GM23338 (cell line): Measurements from ENCODE around the gene PTCHD4. TPM values are rescaled to one million over a fixed set of nuclear protein-coding genes. Genes with fewer than 3 reads are reported as not detected.

ENCODE experiments used
- ATAC-seq: fragments of 200-7000 bp; cut with Tn5 transposase; 3 replicates; pipeline ENCODE4 v1.9.1; 2020
- DNase-seq: peaks from one replicate; pipeline ENCODE4 v3.0.0-alpha.2; 2015; ENCODE audit warnings: low spot score
- H2AFZ ChIP-seq: fragments of 200-600 bp; sonication (generic); 2 replicates; pipeline ENCODE4 v1.8.0; 2016; ENCODE audit warnings: antibody characterized with exemption, mild to moderate bottlenecking, moderate library complexity
- H3F3A ChIP-seq: fragments of 200-600 bp; sonication (generic); replicated peaks from 2 replicates; pipeline ENCODE4 v1.8.0; 2017; ENCODE audit warnings: antibody characterized with exemption, mixed run types, low read depth
- H3K27ac ChIP-seq: fragments of 200-600 bp; sonication (generic); 2 replicates; pipeline ENCODE4 v1.6.1; 2016; ENCODE audit warnings: low read depth
- H3K27me3 ChIP-seq: fragments of 200-600 bp; sonication (generic); 2 replicates; pipeline ENCODE4 v1.8.0; 2016; ENCODE audit warnings: mild to moderate bottlenecking, mixed run types, moderate library complexity; ENCODE audit not compliant: insufficient read depth
- H3K36me3 ChIP-seq: fragments of 200-600 bp; sonication (generic); 2 replicates; pipeline ENCODE4 v1.8.0; 2016; ENCODE audit warnings: mild to moderate bottlenecking; ENCODE audit not compliant: insufficient read depth
- H3K4me1 ChIP-seq: fragments of 200-600 bp; sonication (generic); 2 replicates; pipeline ENCODE4 v1.8.0; 2016; ENCODE audit warnings: mild to moderate bottlenecking, moderate library complexity; ENCODE audit not compliant: insufficient read depth
- H3K4me2 ChIP-seq: fragments of 200-600 bp; sonication (generic); 2 replicates; pipeline ENCODE4 v1.7.1; 2017; ENCODE audit warnings: mixed run types
- H3K4me3 ChIP-seq: fragments of 200-600 bp; sonication (generic); 2 replicates; pipeline ENCODE4 v1.6.1; 2016; ENCODE audit warnings: mixed run types
- H3K79me2 ChIP-seq: fragments of 200-600 bp; sonication (generic); replicated peaks from 2 replicates; pipeline ENCODE4 v1.8.0; 2017; ENCODE audit warnings: mild to moderate bottlenecking; ENCODE audit not compliant: insufficient read depth
- H3K9me2 ChIP-seq: fragments of 200-600 bp; sonication (generic); 2 replicates; pipeline ENCODE4 v1.8.0; 2017; ENCODE audit not compliant: insufficient read depth
- H4K20me1 ChIP-seq: fragments of 200-600 bp; sonication (generic); replicated peaks from 2 replicates; pipeline ENCODE4 v1.8.0; 2017; ENCODE audit warnings: mild to moderate bottlenecking; ENCODE audit not compliant: insufficient read depth
- H3K27ac Mint-ChIP-seq: 2 replicates; pipeline ENCODE4 v1.8.0; 2020; ENCODE audit warnings: inconsistent platforms, mild to moderate bottlenecking, moderate library complexity, mixed read lengths
- H3K27me3 Mint-ChIP-seq: 3 replicates; pipeline ENCODE4 v1.8.0; 2022; ENCODE audit warnings: low read depth, mild to moderate bottlenecking, moderate library complexity, mixed read lengths, inconsistent platforms; ENCODE audit not compliant: insufficient read depth, poor library complexity
- H3K36me3 Mint-ChIP-seq: 3 replicates; pipeline ENCODE4 v1.8.0; 2021; ENCODE audit warnings: low read depth, mild to moderate bottlenecking, inconsistent platforms, moderate library complexity, mixed read lengths
- H3K4me1 Mint-ChIP-seq: 3 replicates; pipeline ENCODE4 v1.8.0; 2020; ENCODE audit warnings: mild to moderate bottlenecking, inconsistent platforms, mixed read lengths
- H3K4me3 Mint-ChIP-seq: 3 replicates; pipeline ENCODE4 v1.8.0; 2021; ENCODE audit warnings: moderate library complexity, mild to moderate bottlenecking, inconsistent platforms, mixed read lengths
- H3K9me3 Mint-ChIP-seq: 3 replicates; pipeline ENCODE4 v1.8.0; 2020; ENCODE audit warnings: moderate library complexity, mild to moderate bottlenecking, inconsistent platforms, mixed read lengths
- CREB1 ChIP-seq: fragments of 250-450 bp; sonication (Bioruptor Pico); IDR thresholded peaks from 2 replicates; pipeline ENCODE4 v1.5.0; 2020; ENCODE audit warnings: low read depth, mild to moderate bottlenecking, moderate library complexity
- CTCF ChIP-seq, 2 experiments: fragments of 200-600 bp in 1 of 2; sonication (generic) in 1 of 2; conservative IDR thresholded peaks; 2 replicates each; pipeline versions ENCODE4 v1.5.1 to v1.6.1; 2016 to 2017; ENCODE audit warnings: antibody characterized with exemption in 2 of 2, low read depth in 2 of 2, mild to moderate bottlenecking in 2 of 2, moderate library complexity in 1 of 2
- ETS1 ChIP-seq: IDR thresholded peaks from 2 replicates; pipeline ENCODE4 v1.6.1; 2016; ENCODE audit warnings: antibody characterized with exemption
- EZH2 ChIP-seq: fragments of 200-600 bp; sonication (generic); IDR thresholded peaks from one replicate; pipeline ENCODE4 v1.8.0; 2017; ENCODE audit warnings: antibody characterized with exemption, mild to moderate bottlenecking, low read depth; ENCODE audit not compliant: unreplicated experiment
- EZH2phosphoT487 ChIP-seq: fragments of 200-600 bp; sonication (generic); IDR thresholded peaks from one replicate; pipeline ENCODE4 v1.8.1; 2018; ENCODE audit warnings: antibody characterized with exemption; ENCODE audit not compliant: unreplicated experiment
- NANOG ChIP-seq: IDR thresholded peaks from 2 replicates; pipeline ENCODE4 v1.6.1; 2016; ENCODE audit warnings: antibody characterized with exemption, borderline replicate concordance
- POLR2AphosphoS5 ChIP-seq: IDR thresholded peaks from 2 replicates; pipeline ENCODE4 v1.6.1; 2016; ENCODE audit warnings: antibody characterized with exemption, low read depth
- STAT1 ChIP-seq: IDR thresholded peaks from one replicate; pipeline ENCODE4 v1.6.1; 2016; ENCODE audit warnings: antibody characterized with exemption; ENCODE audit not compliant: unreplicated experiment
- ZNF114 ChIP-seq: fragments of 250-450 bp; sonication (Bioruptor Pico); IDR thresholded peaks from 2 replicates; pipeline ENCODE4 v1.5.0; 2020; ENCODE audit warnings: mild to moderate bottlenecking, moderate library complexity
- ZNF331 ChIP-seq: fragments of 250-450 bp; sonication (Bioruptor Pico); IDR thresholded peaks from 2 replicates; pipeline ENCODE4 v1.5.0; 2020; ENCODE audit warnings: low read depth, mild to moderate bottlenecking, moderate library complexity
- ZNF462 ChIP-seq: fragments of 250-450 bp; sonication (Bioruptor Pico); IDR thresholded peaks from 2 replicates; pipeline ENCODE4 v1.5.0; 2020; ENCODE audit warnings: mild to moderate bottlenecking, moderate library complexity
- polyA plus RNA-seq: library from polyadenylated mRNA; unstranded; fragments of >200 nt; fragmentation: Nextera tagmentation; extraction: Ambion mirVana; gene quantifications from 2 replicates; pipeline ENCODE4 v1.2.1, GENCODE V29; 2016
- total RNA-seq: library from RNA; depleted of rRNA; stranded (reverse); fragments of >200 nt; shearing (Covaris generic); gene quantifications from 2 replicates; pipeline ENCODE4 v1.2.3, GENCODE V29; 2014

PTCHD4 gene
- total and polyA plus RNA-seq, 2 experiments from 2014 or later, result 0.66 to 0.78 TPM

- TF ChIP-seq STAT1, result no peak
- TF ChIP-seq CREB1 (CRISPR knock-in tag), result no peak
- TF ChIP-seq POLR2AphosphoS5, result no peak
- TF ChIP-seq ETS1, result no peak
These were observed 36.8 kb downstream of the PTCHD4 start (continued) for GRCh38 chr6:48073976-48074767.

- no peaks in the 10 kb centered on the region for H4K20me1 ChIP-seq
- H3K27ac ChIP-seq, result no peak overlapping the region
- H3K4me2 ChIP-seq, result no peak overlapping the region
- H3K27me3 ChIP-seq, result peaks cover 40% of the 10 kb centered on the region
- H3K4me3 ChIP-seq, result no peak overlapping the region
- no peak overlapping the region for H2AFZ ChIP-seq
- Mint-ChIP-seq H3K4me1 (peaks cover 29% of the 10 kb centered on the region), H3K9me3 (peaks cover 4% of the 10 kb centered on the region; the same call in 1 of the 3 replicates), H3K36me3 (peaks cover 7% of the 10 kb centered on the region; the same call in 2 of the 3 replicates), H3K4me3 (no peak overlapping the region), H3K27me3 (peaks cover 26% of the 10 kb centered on the region), H3K27ac (no peak overlapping the region)
- peaks cover 13% of the 10 kb centered on the region for H3K4me1 ChIP-seq
- no peaks in the 10 kb centered on the region for H3K9me2 ChIP-seq
- 0 out of 2 replicates have a peak, but pooled peaks cover 3% of the 10 kb centered on the region for H3F3A ChIP-seq
- no peaks in the 10 kb centered on the region for H3K79me2 ChIP-seq
- no peak for DNase-seq
- no peak for ATAC-seq
- H3K36me3 ChIP-seq, result no peaks in the 10 kb centered on the region
- TF ChIP-seq ETS1 (no peak), NANOG (no peak), CTCF (conservative IDR thresholded peaks at IDR 0.05; ENCODE audit: low read depth in 2 of 2) (no peak), EZH2phosphoT487 (no peak), ZNF331 (CRISPR knock-in tag) (no peak), POLR2AphosphoS5 (no peak), EZH2 (no peak), ZNF462 (CRISPR knock-in tag) (no peak), ZNF114 (CRISPR knock-in tag) (no peak)
These were observed 39.2 kb downstream of the PTCHD4 start for GRCh38 chr6:48071833-48072232.
